Mucosa of stomach (tissue), 1 donor: Measurements from ENCODE around the gene FYB2.

Experiments used
- H3K27me3 ChIP-seq: one replicate; pipeline ENCODE4 v1.7.0; 2013; ENCODE audit warnings: mild to moderate bottlenecking, low read length; ENCODE audit not compliant: control insufficient read depth, insufficient read depth
- H3K36me3 ChIP-seq: one replicate; pipeline ENCODE4 v1.7.0; 2013; ENCODE audit warnings: low read length; ENCODE audit not compliant: control insufficient read depth, insufficient read depth
- H3K4me1 ChIP-seq: one replicate; pipeline ENCODE4 v1.7.0; 2013; ENCODE audit warnings: mild to moderate bottlenecking, low read length; ENCODE audit not compliant: control insufficient read depth, insufficient read depth
- H3K4me3 ChIP-seq: one replicate; pipeline ENCODE4 v1.7.0; 2013; ENCODE audit warnings: low read length
- H3K9ac ChIP-seq: one replicate; pipeline ENCODE4 v1.7.0; 2013; ENCODE audit warnings: mild to moderate bottlenecking, low read length, moderate library complexity
- H3K9me3 ChIP-seq: one replicate; pipeline ENCODE4 v1.7.0; 2013; ENCODE audit warnings: mild to moderate bottlenecking, low read length, moderate library complexity; ENCODE audit not compliant: control insufficient read depth
- donor health status: Pancreatic carcinoma.

The FYB2 gene

DNA sequence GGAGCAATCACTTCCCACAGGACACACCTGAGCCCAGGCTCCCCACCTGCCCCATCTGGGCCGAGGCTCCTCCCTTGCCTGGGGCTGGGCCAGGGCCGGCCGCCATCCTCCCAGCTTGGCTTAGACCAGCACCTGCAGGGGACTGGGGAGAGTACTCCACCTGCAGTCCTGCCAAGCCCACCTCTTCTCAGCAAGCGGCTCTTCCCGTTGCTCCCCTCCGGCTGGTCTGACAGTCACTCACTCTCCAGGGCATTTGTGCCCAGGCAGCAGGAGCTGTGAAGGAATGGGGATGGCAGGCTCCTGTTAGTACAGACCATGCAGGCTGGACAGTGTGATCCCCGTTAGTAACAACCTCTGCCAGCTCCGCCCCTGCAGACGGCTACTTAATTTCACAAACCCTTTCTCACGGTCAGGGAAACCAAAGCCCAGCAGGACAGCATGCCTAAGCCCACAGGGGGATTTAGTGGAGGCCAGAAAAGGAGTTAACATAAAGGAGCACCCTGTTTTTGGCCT lies at the start of gene FYB2:
Gene FYB2 (minus strand): TSS at position 18 of the 513 bp plus-strand sequence. CDS start 114 bp downstream, outside the sequence.
- Histone ChIP-seq H3K27me3 (peaks cover 4% of the 10 kb centered on the region), H3K4me3 (no peak within 1 kb of the TSS)

GRCh38 chr1:56868761-56869160 lies 49.6 kb upstream of the FYB2 start:
- no peak overlapping the region for H3K9ac ChIP-seq
- H3K4me1 ChIP-seq: no peaks in the 10 kb centered on the region
- H3K4me3 ChIP-seq: no peak overlapping the region
- no peaks in the 10 kb centered on the region for H3K9me3 ChIP-seq
- H3K36me3 ChIP-seq: no peaks in the 10 kb centered on the region
- no peaks in the 10 kb centered on the region for H3K27me3 ChIP-seq

More for the DNA sequence above, at the start of gene FYB2:
- no peaks in the 10 kb centered on the region for H3K9me3 ChIP-seq
- H3K9ac ChIP-seq: no peak within 1 kb of the TSS
- peaks cover 27% of the 10 kb centered on the region for H3K4me1 ChIP-seq
- no peaks in the 10 kb centered on the region for H3K36me3 ChIP-seq

GRCh38 chr1:56867491-56867890 lies 48.3 kb upstream of the FYB2 start:
- Histone ChIP-seq H3K4me3 (no peak overlapping the region), H3K4me1 (no peaks in the 10 kb centered on the region), H3K27me3 (no peaks in the 10 kb centered on the region), H3K9me3 (no peaks in the 10 kb centered on the region), H3K36me3 (no peaks in the 10 kb centered on the region), H3K9ac (no peak overlapping the region)

DNA sequence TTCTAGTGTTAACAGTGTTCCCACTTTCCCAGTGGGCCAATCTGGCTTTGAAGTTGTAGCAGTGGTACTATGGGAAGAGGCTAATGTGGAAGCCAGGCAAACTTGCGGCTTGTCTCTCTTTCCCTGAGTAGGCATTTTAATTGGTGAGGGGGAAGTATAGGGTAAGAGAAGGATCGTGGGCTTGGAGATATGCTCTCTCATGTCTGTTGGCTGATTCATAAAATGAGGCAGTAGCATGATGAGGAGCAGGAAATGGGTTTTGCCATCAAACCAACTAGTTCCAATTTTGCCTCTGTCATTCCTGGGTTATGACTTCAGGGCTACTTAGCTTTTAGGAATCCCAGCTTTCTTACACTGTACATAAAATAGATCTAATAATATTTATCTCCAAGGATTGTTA lies 47.5 kb upstream of the FYB2 start:
- no peaks in the 10 kb centered on the region for H3K4me1 ChIP-seq
- no peak overlapping the region for H3K4me3 ChIP-seq
- H3K9me3 ChIP-seq: no peaks in the 10 kb centered on the region
- H3K36me3 ChIP-seq: no peaks in the 10 kb centered on the region
- H3K27me3 ChIP-seq: no peaks in the 10 kb centered on the region
- H3K9ac ChIP-seq: no peak overlapping the region

DNA sequence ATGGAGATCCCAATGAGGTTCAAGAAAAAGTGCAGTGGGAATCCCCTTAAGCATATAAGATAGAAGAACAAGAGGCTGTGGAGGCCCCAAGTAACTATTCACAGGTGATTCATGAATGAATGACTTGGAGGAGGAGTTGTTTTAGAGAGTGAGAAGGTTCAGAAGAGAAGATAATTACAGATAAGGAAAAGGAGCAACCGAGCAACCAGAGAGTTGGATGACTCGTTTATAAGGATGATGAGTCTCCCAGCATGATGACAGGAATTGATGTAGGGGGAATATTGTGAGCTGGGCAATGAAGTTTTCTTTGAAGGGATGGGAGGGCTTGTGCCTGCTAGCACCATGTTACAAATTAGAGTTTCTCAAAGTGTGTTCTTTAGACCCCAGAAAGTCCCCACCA lies 45.2 kb upstream of the FYB2 start:
- Histone ChIP-seq H3K36me3 (no peaks in the 10 kb centered on the region), H3K9me3 (no peaks in the 10 kb centered on the region), H3K4me1 (no peaks in the 10 kb centered on the region), H3K27me3 (no peaks in the 10 kb centered on the region), H3K4me3 (no peak overlapping the region), H3K9ac (no peak overlapping the region)

DNA sequence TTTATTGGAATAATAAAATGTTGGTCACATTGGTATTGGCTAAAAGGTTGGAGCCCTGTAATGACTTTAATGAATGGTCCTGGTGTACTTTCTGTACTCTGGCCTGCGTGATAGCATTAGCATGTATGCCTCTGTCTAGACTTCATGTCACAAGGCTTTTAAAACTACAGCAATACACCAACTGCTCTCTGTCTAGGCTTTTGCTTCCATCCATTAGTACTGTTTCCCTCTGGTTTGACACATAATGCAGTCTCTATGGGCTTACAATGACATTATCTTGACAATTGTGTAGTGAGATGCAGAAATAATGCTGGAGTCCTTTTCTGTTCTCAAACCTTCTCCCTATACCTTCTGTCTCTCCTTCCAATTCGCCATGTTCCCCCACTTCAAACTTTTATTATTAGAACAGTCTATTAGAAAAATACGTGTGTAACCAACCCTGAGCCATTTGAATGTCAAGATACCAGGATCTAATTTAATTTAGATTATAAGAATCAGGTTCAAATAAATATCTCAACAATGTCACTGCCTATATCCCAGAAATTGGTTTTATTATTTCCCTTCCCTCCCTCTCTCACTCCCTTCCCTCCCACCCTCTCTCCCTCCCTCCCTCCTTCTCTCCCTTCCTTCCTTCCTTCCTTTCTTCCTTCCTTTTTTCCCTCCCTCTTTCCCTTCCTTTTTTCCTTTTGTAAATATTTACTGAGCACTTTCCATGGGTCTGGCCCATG lies 44.2 kb upstream of the FYB2 start:
- no peaks in the 10 kb centered on the region for H3K36me3 ChIP-seq
- no peaks in the 10 kb centered on the region for H3K27me3 ChIP-seq
- no peak overlapping the region for H3K9ac ChIP-seq
- H3K9me3 ChIP-seq: no peaks in the 10 kb centered on the region
- no peak overlapping the region for H3K4me3 ChIP-seq
- H3K4me1 ChIP-seq: no peaks in the 10 kb centered on the region

GRCh38 chr1:56859287-56859686 lies 40.1 kb upstream of the FYB2 start:
- H3K9me3 ChIP-seq: no peaks in the 10 kb centered on the region
- no peak overlapping the region for H3K9ac ChIP-seq
- H3K4me3 ChIP-seq: no peak overlapping the region
- H3K4me1 ChIP-seq: peaks cover 4% of the 10 kb centered on the region
- no peaks in the 10 kb centered on the region for H3K27me3 ChIP-seq
- no peaks in the 10 kb centered on the region for H3K36me3 ChIP-seq

- Histone ChIP-seq H3K4me3 (no peak overlapping the region), H3K4me1 (peaks cover 6% of the 10 kb centered on the region), H3K36me3 (no peaks in the 10 kb centered on the region), H3K27me3 (no peaks in the 10 kb centered on the region), H3K9me3 (no peaks in the 10 kb centered on the region), H3K9ac (no peak overlapping the region)
Measured at GRCh38 chr1:56856186-56856585, 37.0 kb upstream of the FYB2 start.

- Histone ChIP-seq H3K4me1 (peaks cover 6% of the 10 kb centered on the region), H3K9ac (no peak overlapping the region), H3K9me3 (no peaks in the 10 kb centered on the region), H3K36me3 (no peaks in the 10 kb centered on the region), H3K4me3 (no peak overlapping the region), H3K27me3 (no peaks in the 10 kb centered on the region)
Measured at GRCh38 chr1:56855190-56855589, 36.0 kb upstream of the FYB2 start.

DNA sequence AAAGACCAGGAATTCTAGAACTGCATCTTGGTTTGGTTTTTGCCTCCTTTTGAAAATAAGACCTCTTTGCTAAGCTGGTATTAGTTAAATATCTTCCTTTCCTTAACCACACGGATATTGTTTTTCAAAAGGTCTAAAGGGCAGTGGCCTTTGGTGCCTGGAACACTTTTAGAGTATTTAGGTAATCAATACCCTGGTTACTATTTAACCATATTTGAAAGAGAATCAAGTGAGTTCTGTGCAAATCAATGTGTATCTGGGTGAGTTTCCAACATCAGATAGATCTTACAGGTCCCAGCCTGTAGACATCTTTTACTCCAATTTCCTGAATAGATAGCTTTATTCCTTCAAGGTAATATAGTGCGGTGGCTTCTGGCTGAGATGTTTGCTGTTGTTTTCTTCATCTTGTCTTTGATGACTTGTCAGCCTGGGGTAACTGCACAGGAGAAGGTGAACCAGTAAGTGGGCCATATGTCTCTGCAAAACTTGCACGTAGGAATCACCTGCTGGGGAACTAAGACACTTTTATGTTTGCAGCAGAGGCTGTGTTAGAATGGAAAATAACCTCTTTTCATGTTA lies 35.4 kb upstream of the FYB2 start, which contains the start of gene C8A:
Gene C8A (plus strand): TSS at position 277 of the 579 bp plus-strand sequence. CDS start 105 bp downstream, at position 382.
- H3K4me3 ChIP-seq: no peak within 1 kb of the TSS
- H3K9ac ChIP-seq: no peak within 1 kb of the TSS
- no peaks in the 10 kb centered on the region for H3K36me3 ChIP-seq
- no peaks in the 10 kb centered on the region for H3K27me3 ChIP-seq
- H3K9me3 ChIP-seq: no peaks in the 10 kb centered on the region
- peaks cover 6% of the 10 kb centered on the region for H3K4me1 ChIP-seq

DNA sequence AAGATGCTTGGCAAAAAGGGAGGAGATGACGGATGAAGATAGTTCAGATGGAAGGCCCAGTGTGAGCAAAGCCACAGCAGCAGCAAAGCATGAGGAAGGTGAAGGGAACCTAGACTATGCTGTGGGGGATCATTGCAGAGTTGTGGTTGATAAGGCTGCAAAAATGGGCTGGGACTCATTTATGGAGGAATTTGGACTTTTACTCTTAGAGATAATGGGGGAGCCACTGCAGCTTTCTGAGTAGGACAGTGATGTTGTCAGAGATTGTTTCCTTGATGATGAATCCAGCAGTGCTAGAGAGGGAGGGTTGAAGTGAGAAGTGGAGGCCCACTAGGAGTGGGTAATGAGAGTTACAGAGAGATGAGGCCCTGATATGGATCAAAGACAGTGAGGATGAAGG lies 33.3 kb upstream of the FYB2 start:
- H3K4me3 ChIP-seq: no peak overlapping the region
- H3K36me3 ChIP-seq: no peaks in the 10 kb centered on the region
- no peaks in the 10 kb centered on the region for H3K9me3 ChIP-seq
- H3K27me3 ChIP-seq: no peaks in the 10 kb centered on the region
- H3K4me1 ChIP-seq: peaks cover 6% of the 10 kb centered on the region
- no peak overlapping the region for H3K9ac ChIP-seq

DNA sequence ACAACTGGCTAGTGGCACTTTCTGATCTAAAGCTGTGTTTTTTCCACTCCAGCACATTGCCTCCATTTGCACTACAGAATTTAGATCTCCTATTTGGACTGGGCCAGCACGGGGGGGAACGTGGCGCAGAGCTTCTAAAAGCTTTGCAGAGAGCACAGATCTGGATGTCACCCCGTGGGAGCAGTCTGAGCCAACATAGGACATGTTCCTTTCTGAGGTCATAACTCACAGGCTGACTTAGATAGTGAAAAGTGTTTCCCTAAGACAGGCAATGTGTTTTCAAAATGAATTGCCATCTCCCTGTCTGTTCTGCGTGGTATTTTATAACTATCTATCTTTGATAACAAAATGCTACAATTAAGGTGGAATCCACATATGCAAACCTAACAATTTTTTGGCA lies 31.7 kb upstream of the FYB2 start:
- Histone ChIP-seq H3K9me3 (no peaks in the 10 kb centered on the region), H3K4me1 (peaks cover 6% of the 10 kb centered on the region), H3K36me3 (no peaks in the 10 kb centered on the region), H3K27me3 (no peaks in the 10 kb centered on the region), H3K9ac (no peak overlapping the region), H3K4me3 (no peak overlapping the region)
